ENCODE measurements around the gene MRC2. TPM values are rescaled to one million over a fixed set of nuclear protein-coding genes. Genes with fewer than 3 reads are reported as not detected.
A peak's percentile ranks its signal among the peaks of the same experiment; 100 is the strongest.

The MRC2 gene
- polyA plus RNA-seq, 1 experiment: 61.6 TPM

- DNase-seq (ENCODE audit: low read depth, low spot score): peak; percentile 75
- Histone ChIP-seq H3K27ac (ENCODE audit: low read depth, low read length) (peak overlapping the region; percentile 39), H3K9me3 (ENCODE audit: control insufficient read depth, insufficient read depth, low read length) (no peaks in the 10 kb centered on the region), H3K4me3 (ENCODE audit: low read depth, low read length) (no peak overlapping the region), H3K27me3 (ENCODE audit: control insufficient read depth, insufficient read depth, low read length) (no peaks in the 10 kb centered on the region)
- TF ChIP-seq CTCF (IDR thresholded peaks at IDR 0.05; ENCODE audit: low read depth, low read length): no peak
- CTCF ChIA-PET: interaction anchor here (1.2 kb wide), 1 partner anchor 14 kb away, joined by 3 read pairs; no protein-coding TSS in a partner anchor
- POLR2A ChIA-PET: interaction anchor here (0.7 to 1.7 kb wide), 3 partner anchors 13 to 47 kb away, joined by 4 read pairs; no protein-coding TSS in a partner anchor
These were observed 13.3 kb upstream of the MRC2 start for GRCh38 chr17:62614142-62614541.

DNA sequence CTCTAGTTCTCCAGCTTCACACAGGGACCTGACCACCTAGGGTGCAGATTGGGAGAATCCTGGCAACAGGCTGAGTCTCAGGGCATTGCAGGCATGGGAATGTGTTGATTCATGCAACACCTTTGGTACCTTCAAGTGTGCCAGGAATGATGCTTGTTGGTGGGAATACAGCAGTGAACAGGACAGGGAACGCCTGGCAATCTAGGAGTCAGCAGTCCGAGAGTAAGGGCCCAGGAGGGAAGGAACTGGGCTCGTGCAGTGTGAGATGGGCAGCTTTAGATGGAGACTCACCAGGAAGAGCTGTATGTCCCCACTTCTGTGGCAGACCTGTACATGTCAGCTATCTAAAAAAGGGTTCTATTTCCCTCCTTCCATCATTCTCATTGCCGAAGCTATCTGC is 12.0 kb upstream of the MRC2 start:
- Histone ChIP-seq H3K9me3 (ENCODE audit: control insufficient read depth, insufficient read depth, low read length) (no peaks in the 10 kb centered on the region), H3K4me3 (ENCODE audit: low read depth, low read length) (no peak overlapping the region), H3K27me3 (ENCODE audit: control insufficient read depth, insufficient read depth, low read length) (no peaks in the 10 kb centered on the region), H3K27ac (ENCODE audit: low read depth, low read length) (no peak overlapping the region)
- no peak for TF ChIP-seq CTCF (IDR thresholded peaks at IDR 0.05; ENCODE audit: low read depth, low read length)
- no peak for DNase-seq (ENCODE audit: low read depth, low spot score)
- POLR2A ChIA-PET: no interaction called here
- CTCF ChIA-PET: interaction anchor here (1.2 kb wide), 1 partner anchor 15 kb away, joined by 3 read pairs; no protein-coding TSS in a partner anchor

GRCh38 chr17:62616993-62617893 is 10.2 kb upstream of the MRC2 start:
- Histone ChIP-seq H3K9me3 (ENCODE audit: control insufficient read depth, insufficient read depth, low read length) (no peaks in the 10 kb centered on the region), H3K27me3 (ENCODE audit: control insufficient read depth, insufficient read depth, low read length) (no peaks in the 10 kb centered on the region), H3K4me3 (ENCODE audit: low read depth, low read length) (no peak overlapping the region), H3K27ac (ENCODE audit: low read depth, low read length) (peak overlapping the region; percentile 31)
- no peak for DNase-seq (ENCODE audit: low read depth, low spot score)
- CTCF ChIA-PET: no interaction called here
- POLR2A ChIA-PET: no interaction called here
- no peak for TF ChIP-seq CTCF (IDR thresholded peaks at IDR 0.05; ENCODE audit: low read depth, low read length)

GRCh38 chr17:62617894-62618472 is 9.5 kb upstream of the MRC2 start:
- ChIA-PET CTCF (no interaction called here), POLR2A (no interaction called here)
- no peaks in the 10 kb centered on the region for H3K27me3 ChIP-seq (ENCODE audit: control insufficient read depth, insufficient read depth, low read length)
- no peak overlapping the region for H3K27ac ChIP-seq (ENCODE audit: low read depth, low read length)
- no peak for DNase-seq (ENCODE audit: low read depth, low spot score)
- no peak overlapping the region for H3K4me3 ChIP-seq (ENCODE audit: low read depth, low read length)
- TF ChIP-seq CTCF (IDR thresholded peaks at IDR 0.05; ENCODE audit: low read depth, low read length): no peak
- H3K9me3 ChIP-seq (ENCODE audit: control insufficient read depth, insufficient read depth, low read length): no peaks in the 10 kb centered on the region

Measured in AG04450 (cell line).